Measurements from ENCODE around the gene DNAJC16.

Gene DNAJC16

DNA sequence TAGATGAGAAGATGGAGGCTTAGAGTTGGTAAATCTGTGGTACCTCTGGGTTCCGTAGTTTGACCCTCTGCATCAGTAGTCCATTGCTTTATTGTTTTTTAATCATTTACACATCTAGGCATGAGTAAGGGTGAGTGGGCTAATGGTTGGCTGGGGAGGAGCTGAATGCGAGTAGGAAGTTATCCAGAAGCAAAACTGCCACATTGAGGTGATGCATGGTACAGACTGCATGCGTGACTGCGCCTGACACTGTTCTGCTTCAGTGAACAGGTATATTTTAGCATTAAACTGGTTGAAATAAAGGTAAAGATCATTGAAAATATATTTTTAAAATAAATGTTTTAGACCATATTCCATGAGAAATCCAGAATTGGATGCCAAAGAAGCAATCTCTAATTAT, 4.4 kb downstream of the DNAJC16 start:
- TF ChIP-seq, protein P1, sequence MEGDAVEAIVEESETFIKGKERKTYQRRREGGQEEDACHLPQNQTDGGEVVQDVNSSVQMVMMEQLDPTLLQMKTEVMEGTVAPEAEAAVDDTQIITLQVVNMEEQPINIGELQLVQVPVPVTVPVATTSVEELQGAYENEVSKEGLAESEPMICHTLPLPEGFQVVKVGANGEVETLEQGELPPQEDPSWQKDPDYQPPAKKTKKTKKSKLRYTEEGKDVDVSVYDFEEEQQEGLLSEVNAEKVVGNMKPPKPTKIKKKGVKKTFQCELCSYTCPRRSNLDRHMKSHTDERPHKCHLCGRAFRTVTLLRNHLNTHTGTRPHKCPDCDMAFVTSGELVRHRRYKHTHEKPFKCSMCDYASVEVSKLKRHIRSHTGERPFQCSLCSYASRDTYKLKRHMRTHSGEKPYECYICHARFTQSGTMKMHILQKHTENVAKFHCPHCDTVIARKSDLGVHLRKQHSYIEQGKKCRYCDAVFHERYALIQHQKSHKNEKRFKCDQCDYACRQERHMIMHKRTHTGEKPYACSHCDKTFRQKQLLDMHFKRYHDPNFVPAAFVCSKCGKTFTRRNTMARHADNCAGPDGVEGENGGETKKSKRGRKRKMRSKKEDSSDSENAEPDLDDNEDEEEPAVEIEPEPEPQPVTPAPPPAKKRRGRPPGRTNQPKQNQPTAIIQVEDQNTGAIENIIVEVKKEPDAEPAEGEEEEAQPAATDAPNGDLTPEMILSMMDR (IDR thresholded peaks at IDR 0.05; ENCODE audit: low read depth, low read length) = no peak

DNA sequence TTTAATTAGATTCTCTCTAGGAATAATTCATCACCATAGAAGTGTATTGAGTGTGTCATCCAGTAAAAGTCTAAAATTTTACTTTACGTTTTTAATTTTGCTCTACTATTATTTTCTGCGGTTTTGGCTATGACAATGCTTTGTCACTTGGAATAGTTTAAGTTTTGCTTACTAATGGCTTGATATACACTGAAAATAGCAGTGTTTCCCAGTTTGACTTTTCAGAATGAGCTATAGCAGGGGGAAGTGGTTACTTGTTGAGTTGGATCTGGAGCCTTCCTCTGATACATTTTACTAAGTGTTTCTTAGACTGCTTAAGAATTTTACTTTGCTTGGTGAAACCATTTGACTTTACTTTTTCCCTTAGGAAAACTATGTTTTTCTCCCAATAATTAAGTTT, 5.0 kb downstream of the DNAJC16 start:
- TF ChIP-seq, protein P1 (IDR thresholded peaks at IDR 0.05; ENCODE audit: low read depth, low read length) = no peak
- no peak for DNase-seq (ENCODE audit: low read depth in 2 of 2)
- no peak overlapping the region for H3K4me3 ChIP-seq (replicated peaks in 1 of 2; ENCODE audit: low read depth in 2 of 2, low read length in 2 of 2)

More for the DNA sequence above, 4.4 kb downstream of the DNAJC16 start:
- no peak overlapping the region for H3K4me3 ChIP-seq (replicated peaks in 1 of 2; ENCODE audit: low read depth in 2 of 2, low read length in 2 of 2)
- no peak for DNase-seq (ENCODE audit: low read depth in 2 of 2)

DNA sequence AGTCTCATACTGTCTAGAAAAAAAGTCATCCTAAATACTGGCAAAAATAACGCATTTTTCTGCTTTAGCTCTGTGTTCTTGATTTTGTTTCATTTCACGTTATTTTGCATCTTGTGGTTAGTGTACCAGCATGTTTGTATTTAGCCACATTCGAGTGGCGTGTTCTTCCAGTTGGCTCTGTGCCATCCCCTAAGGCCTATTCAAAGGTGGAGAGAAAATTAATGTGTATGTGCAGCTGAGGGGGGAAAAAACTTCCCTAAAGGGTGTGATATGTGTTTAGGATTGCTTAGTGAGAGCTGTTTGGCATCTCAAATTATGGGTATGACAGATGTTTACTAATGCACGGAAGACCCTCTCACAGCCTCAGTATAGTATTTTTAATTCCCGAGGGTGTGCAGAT, 12.1 kb downstream of the DNAJC16 start:
- H3K4me3 ChIP-seq (replicated peaks in 1 of 2; ENCODE audit: low read depth in 2 of 2, low read length in 2 of 2) = no peak overlapping the region
- DNase-seq (ENCODE audit: low read depth in 2 of 2) = no peak
- TF ChIP-seq, protein P1 (IDR thresholded peaks at IDR 0.05; ENCODE audit: low read depth, low read length) = no peak

DNA sequence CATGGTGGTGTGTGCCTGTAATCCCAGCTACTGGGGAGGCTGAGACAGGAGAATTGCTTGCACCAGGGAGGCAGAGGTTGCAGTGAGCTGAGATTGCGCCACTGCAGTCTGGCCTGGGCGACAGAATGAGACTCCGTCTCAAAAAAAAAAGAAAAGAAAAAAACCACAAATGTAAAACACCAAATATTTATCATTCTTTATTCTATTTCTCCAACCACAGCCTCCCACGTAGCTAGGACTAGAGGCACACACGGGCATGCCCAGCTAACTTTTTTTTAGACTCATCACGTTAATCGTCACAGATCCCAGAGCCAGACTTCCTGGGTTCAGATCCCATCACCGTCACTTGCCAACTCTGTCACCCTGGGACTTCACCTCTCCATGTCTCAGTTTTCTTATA, 13.5 kb downstream of the DNAJC16 start:
- TF ChIP-seq, protein P1 (IDR thresholded peaks at IDR 0.05; ENCODE audit: low read depth, low read length) = no peak
- no peak overlapping the region for H3K4me3 ChIP-seq (replicated peaks in 1 of 2; ENCODE audit: low read depth in 2 of 2, low read length in 2 of 2)
- DNase-seq (ENCODE audit: low read depth in 2 of 2) = peak; percentile 28 to 32

DNA sequence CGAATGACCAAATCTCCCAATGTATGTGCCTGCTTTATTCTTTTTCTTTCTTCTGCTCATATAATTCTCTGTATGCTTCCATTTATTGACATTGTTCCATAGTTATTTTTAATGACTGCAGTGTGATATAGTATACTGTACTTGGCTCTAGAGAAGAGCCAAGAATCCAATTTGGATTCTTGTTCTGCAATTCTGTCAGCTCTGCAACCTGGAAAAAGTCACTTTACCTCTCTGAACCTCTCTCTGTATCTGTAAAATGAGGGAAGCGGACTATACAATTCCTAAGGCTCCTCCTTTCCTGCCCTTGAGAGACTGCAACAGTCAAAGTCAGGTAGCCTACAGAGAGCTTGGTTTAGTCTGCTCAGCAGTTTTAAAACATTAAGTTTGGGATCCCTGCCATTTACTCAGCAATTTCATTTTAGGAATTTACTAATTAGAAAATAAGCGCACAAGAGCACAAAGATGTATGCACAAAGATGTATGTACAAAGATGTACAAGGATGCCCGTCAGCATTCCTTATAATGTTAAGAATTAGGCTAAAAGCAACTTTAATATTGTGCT, 14.7 kb downstream of the DNAJC16 start:
- TF ChIP-seq, protein P1 (IDR thresholded peaks at IDR 0.05; ENCODE audit: low read depth, low read length) = no peak
- H3K4me3 ChIP-seq (replicated peaks in 1 of 2; ENCODE audit: low read depth in 2 of 2, low read length in 2 of 2) = no peak overlapping the region
- no peak for DNase-seq (ENCODE audit: low read depth in 2 of 2)

DNA sequence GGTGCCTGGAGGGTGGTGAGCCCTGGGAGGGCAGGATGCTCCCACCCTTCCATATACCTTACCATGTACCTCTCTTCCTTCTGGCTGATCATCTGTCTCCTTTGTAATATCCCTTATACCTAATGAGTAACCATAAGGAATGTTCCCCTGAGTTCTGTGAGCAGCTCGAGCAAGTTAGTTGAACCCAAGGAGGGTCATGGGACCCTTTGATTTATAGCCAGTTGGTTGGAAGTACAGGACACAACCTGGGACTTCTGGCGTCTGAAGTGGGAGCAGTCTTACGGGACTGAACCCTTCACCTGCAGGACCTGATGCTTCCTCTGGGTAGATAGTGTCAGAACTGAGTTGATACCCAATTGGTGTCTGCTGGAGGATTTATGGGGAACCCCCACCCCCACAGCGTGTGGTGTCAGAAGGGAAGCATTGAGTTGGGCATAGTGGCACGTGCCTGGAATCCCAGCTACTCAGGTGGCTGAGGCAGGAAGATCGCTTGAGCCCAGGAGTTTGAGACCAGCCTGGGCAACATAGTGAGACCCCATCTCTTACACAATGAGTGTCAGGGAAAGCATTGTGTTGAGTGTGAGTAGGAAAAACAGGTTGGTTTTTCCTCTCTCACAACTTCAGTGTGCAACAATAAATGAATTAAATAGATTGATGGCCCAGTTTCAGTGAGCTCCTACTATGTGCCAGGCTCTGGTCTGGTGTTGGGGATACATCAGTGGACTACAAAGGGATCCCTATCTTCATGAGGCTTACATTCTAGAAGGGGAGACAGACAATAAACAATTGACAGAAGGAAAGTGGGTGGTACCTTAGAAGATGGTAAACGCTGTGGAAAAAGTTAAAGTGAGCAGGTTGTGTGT, 16.0 kb downstream of the DNAJC16 start:
- no peak overlapping the region for H3K4me3 ChIP-seq (replicated peaks in 1 of 2; ENCODE audit: low read depth in 2 of 2, low read length in 2 of 2)
- no peak for DNase-seq (ENCODE audit: low read depth in 2 of 2)
- TF ChIP-seq, protein P1 (IDR thresholded peaks at IDR 0.05; ENCODE audit: low read depth, low read length) = no peak
